Vagina (tissue), 2 donors: Measurements from ENCODE around the gene EXD3.

Experiments
- POLR2A ChIP-seq, 2 donors: fragments of 450-650 bp; IDR thresholded peaks; one replicate each; pipeline ENCODE4 v1.6.1; 2017; ENCODE audit warnings: antibody characterized with exemption in 2 of 2, mild to moderate bottlenecking in 2 of 2, moderate library complexity in 2 of 2
- POLR2AphosphoS5 ChIP-seq, 2 donors: sonication (generic); formaldehyde crosslinking; IDR thresholded peaks; one replicate each; pipeline ENCODE4 v1.9.0; 2017; ENCODE audit warnings: antibody characterized with exemption in 2 of 2, mild to moderate bottlenecking in 2 of 2, low read depth in 1 of 2; ENCODE audit not compliant: insufficient read depth in 1 of 2
- TF ChIP-seq, protein P1 (sequence below), 3 experiments: fragments of 450-650 bp in 2 of 3; fragments of 200-600 bp in 1 of 3; sonication (generic) in 1 of 3; IDR thresholded peaks; one replicate each; pipeline ENCODE4 v1.5.1; 2017 to 2019; ENCODE audit warnings: antibody characterized with exemption in 3 of 3, mild to moderate bottlenecking in 2 of 3, moderate library complexity in 2 of 3

DNA sequence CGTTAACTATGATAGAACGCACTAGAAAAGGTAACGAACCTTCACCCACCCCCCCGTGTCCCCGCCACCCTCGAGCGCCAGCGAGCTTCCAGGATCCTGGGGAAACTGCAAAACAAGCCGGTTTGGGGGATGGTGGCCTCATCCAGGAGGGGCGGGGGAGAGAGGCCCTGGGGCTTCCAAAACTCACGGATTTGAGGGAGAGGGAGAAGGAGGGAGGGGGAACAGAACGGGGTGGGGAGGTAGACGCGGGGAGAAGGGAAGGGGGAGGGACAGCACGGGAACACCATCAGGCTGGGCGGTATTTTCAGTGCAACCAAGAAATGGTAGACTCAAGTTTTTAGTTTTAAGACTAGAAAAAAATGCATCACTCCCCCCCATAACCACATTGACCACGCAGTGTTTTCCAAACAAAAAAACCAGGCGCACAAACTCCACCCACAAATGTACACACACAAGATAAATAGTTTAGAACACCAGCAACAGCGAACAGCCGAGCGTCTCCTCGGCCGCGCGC is 122.3 kb downstream of the EXD3 start:
- TF ChIP-seq POLR2A (IDR thresholded peaks at IDR 0.05) (no peak), POLR2AphosphoS5 (IDR thresholded peaks at IDR 0.05; ENCODE audit: insufficient read depth in 1 of 2, low read depth in 1 of 2) (no peak)
- TF ChIP-seq, protein P1, sequence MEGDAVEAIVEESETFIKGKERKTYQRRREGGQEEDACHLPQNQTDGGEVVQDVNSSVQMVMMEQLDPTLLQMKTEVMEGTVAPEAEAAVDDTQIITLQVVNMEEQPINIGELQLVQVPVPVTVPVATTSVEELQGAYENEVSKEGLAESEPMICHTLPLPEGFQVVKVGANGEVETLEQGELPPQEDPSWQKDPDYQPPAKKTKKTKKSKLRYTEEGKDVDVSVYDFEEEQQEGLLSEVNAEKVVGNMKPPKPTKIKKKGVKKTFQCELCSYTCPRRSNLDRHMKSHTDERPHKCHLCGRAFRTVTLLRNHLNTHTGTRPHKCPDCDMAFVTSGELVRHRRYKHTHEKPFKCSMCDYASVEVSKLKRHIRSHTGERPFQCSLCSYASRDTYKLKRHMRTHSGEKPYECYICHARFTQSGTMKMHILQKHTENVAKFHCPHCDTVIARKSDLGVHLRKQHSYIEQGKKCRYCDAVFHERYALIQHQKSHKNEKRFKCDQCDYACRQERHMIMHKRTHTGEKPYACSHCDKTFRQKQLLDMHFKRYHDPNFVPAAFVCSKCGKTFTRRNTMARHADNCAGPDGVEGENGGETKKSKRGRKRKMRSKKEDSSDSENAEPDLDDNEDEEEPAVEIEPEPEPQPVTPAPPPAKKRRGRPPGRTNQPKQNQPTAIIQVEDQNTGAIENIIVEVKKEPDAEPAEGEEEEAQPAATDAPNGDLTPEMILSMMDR (IDR thresholded peaks at IDR 0.05): no peak
